ENCODE measurements around the gene ZNF770. TPM values are rescaled to one million over a fixed set of nuclear protein-coding genes. Genes with fewer than 3 reads are reported as not detected.

ZNF770 gene
- total and polyA plus RNA-seq, 2 donors (not counting 3 experiments of a cell fraction or from before 2014, with no cell fraction given), result 6.4 to 30.3 TPM

DNA sequence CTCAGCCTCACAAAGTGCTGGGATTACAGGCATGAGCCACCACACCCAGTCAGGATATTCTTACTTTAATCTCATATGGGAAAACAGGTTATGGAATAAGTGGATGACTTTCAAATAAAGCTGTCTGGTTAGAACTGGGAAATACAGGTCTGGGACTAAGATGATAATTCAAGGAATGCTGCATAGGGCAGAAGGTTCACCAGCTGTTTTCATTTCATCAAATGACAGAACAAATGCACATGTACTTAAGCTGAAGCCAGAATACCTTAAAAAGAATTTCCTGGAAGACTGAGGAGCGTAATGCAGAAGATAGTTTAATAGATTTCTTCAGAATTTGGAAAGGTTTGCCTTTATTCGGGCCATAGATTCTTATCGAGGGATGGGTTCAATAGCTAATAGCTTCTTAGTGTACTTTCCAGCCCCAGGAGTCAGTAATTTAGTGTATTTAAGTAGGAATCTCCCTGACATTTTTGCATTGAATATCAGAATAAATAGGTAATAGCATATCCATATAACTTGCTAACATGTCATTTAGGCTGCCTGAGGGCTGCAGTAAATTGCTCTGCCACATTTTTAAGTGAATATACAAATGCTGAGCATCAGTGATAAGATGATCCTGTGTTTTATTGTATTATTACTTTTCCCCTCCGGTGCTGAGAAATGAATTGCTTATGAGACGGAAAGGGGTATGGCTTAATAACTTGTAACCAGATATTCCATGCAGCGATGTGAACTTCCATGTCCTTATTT, 40.3 kb upstream of the ZNF770 start:
- DNase-seq (ENCODE audit: low read depth, low spot score), result no peak
- BruUV-seq (replicated peaks), result no TSS peak
- ChIA-PET CTCF (no interaction called here), POLR2A (no interaction called here)
- H3K79me2 ChIP-seq (ENCODE audit: control insufficient read depth, insufficient read depth, low read length), result no peaks in the 10 kb centered on the region
- H3K9me1 ChIP-seq (replicated peaks; ENCODE audit: control insufficient read depth, extremely low read depth, insufficient read depth, low read length), result no peaks in the 10 kb centered on the region
- FAIRE-seq, result no peak
- no peaks in the 10 kb centered on the region for H3K4me1 ChIP-seq (ENCODE audit: control insufficient read depth, extremely low read depth, insufficient read depth, low read length)
- H3K36me3 ChIP-seq (ENCODE audit: control insufficient read depth in 2 of 2, extremely low read depth in 1 of 2, insufficient read depth in 2 of 2, low read length in 2 of 2), result no peaks in the 10 kb centered on the region
- H3K27me3 ChIP-seq (ENCODE audit: control insufficient read depth in 2 of 2, insufficient read depth in 2 of 2, low read length in 2 of 2), result no peaks in the 10 kb centered on the region
- no peak overlapping the region for H3K4me3 ChIP-seq (replicated peaks in 1 of 3; ENCODE audit: insufficient read depth in 1 of 3, low read depth in 1 of 3, low read length in 3 of 3)
- no peak overlapping the region for H3K4me2 ChIP-seq (ENCODE audit: insufficient read depth, low read length)
- H3K27ac ChIP-seq (ENCODE audit: insufficient read depth, low read depth, low read length), result no peak overlapping the region
- intact Hi-C loops (cut with micrococcal nuclease), result no loop called here
- H3K9me3 ChIP-seq (replicated peaks; ENCODE audit: control insufficient read depth, insufficient read depth, low read length), result no peaks in the 10 kb centered on the region
- no peaks in the 10 kb centered on the region for H4K20me1 ChIP-seq (replicated peaks; ENCODE audit: control insufficient read depth, extremely low read depth, insufficient read depth, low read length)
- no peak overlapping the region for H3K9ac ChIP-seq (replicated peaks; ENCODE audit: extremely low read depth, insufficient read depth, low read length)
- H2AFZ ChIP-seq (ENCODE audit: low read depth, low read length), result no peak overlapping the region
- TF ChIP-seq GATA2 (IDR thresholded peaks at IDR 0.05; ENCODE audit: insufficient read depth, insufficient read length, low read depth, low read length), result no peak
- no peak for TF ChIP-seq POLR2A (IDR thresholded peaks at IDR 0.05; ENCODE audit: low read depth, low read length)
- TF ChIP-seq, protein P1, sequence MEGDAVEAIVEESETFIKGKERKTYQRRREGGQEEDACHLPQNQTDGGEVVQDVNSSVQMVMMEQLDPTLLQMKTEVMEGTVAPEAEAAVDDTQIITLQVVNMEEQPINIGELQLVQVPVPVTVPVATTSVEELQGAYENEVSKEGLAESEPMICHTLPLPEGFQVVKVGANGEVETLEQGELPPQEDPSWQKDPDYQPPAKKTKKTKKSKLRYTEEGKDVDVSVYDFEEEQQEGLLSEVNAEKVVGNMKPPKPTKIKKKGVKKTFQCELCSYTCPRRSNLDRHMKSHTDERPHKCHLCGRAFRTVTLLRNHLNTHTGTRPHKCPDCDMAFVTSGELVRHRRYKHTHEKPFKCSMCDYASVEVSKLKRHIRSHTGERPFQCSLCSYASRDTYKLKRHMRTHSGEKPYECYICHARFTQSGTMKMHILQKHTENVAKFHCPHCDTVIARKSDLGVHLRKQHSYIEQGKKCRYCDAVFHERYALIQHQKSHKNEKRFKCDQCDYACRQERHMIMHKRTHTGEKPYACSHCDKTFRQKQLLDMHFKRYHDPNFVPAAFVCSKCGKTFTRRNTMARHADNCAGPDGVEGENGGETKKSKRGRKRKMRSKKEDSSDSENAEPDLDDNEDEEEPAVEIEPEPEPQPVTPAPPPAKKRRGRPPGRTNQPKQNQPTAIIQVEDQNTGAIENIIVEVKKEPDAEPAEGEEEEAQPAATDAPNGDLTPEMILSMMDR (IDR thresholded peaks at IDR 0.05; ENCODE audit: extremely low read depth in 1 of 2, insufficient read depth in 1 of 2, low read depth in 1 of 2, low read length in 2 of 2), result no peak
- dilution Hi-C loops (cut with MboI; ENCODE audit: extremely low pct_ligation_motif_present, low sequenced_read_pairs), result no loop called here

DNA sequence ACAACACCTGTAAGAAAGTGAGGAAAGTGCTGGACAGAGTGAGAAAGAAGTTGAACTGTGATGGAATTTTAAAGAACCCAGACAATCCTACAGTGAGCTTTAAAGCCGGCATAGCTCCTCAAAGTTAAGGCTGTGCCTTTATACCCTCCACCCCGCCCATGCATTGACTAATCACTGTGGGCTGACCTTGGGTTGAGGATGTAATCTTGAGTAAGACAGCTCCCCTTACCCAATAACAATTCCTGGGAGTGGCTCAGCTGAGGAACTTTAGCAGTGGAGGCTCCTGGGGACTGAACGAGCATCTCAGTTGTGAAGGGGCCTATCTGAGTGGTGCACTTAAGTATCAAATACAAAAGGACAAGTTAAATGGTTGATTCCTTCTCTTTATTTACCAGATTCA, 35.7 kb upstream of the ZNF770 start:
- CTCF ChIA-PET, result interaction anchor here (1.3 kb wide), 1 partner anchor 10 kb away, joined by 6 read pairs; no protein-coding TSS in a partner anchor
- FAIRE-seq (no peak), DNase-seq (ENCODE audit: low read depth, low spot score) (no peak)
- dilution Hi-C loops (cut with MboI; ENCODE audit: extremely low pct_ligation_motif_present, low sequenced_read_pairs), result no loop called here
- Histone ChIP-seq H3K27me3 (ENCODE audit: control insufficient read depth in 2 of 2, insufficient read depth in 2 of 2, low read length in 2 of 2) (no peaks in the 10 kb centered on the region), H3K36me3 (ENCODE audit: control insufficient read depth in 2 of 2, extremely low read depth in 1 of 2, insufficient read depth in 2 of 2, low read length in 2 of 2) (no peaks in the 10 kb centered on the region), H3K27ac (ENCODE audit: insufficient read depth, low read depth, low read length) (no peak overlapping the region), H3K9me1 (replicated peaks; ENCODE audit: control insufficient read depth, extremely low read depth, insufficient read depth, low read length) (no peaks in the 10 kb centered on the region), H3K4me2 (ENCODE audit: insufficient read depth, low read length) (no peak overlapping the region), H4K20me1 (replicated peaks; ENCODE audit: control insufficient read depth, extremely low read depth, insufficient read depth, low read length) (no peaks in the 10 kb centered on the region), H3K9me3 (replicated peaks; ENCODE audit: control insufficient read depth, insufficient read depth, low read length) (no peaks in the 10 kb centered on the region), H3K4me1 (ENCODE audit: control insufficient read depth, extremely low read depth, insufficient read depth, low read length) (no peaks in the 10 kb centered on the region), H2AFZ (ENCODE audit: low read depth, low read length) (no peak overlapping the region), H3K4me3 (replicated peaks in 1 of 3; ENCODE audit: insufficient read depth in 1 of 3, low read depth in 1 of 3, low read length in 3 of 3) (no peak overlapping the region), H3K79me2 (ENCODE audit: control insufficient read depth, insufficient read depth, low read length) (no peaks in the 10 kb centered on the region), H3K9ac (replicated peaks; ENCODE audit: extremely low read depth, insufficient read depth, low read length) (no peak overlapping the region)
- intact Hi-C loops (cut with micrococcal nuclease), result no loop called here
- BruUV-seq (replicated peaks), result no TSS peak
- no peak for TF ChIP-seq GATA2 (IDR thresholded peaks at IDR 0.05; ENCODE audit: insufficient read depth, insufficient read length, low read depth, low read length)
- TF ChIP-seq, protein P2, sequence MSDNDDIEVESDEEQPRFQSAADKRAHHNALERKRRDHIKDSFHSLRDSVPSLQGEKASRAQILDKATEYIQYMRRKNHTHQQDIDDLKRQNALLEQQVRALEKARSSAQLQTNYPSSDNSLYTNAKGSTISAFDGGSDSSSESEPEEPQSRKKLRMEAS (IDR thresholded peaks at IDR 0.05; ENCODE audit: insufficient read depth, insufficient read length), result no peak
- no peak for TF ChIP-seq FOS (IDR thresholded peaks at IDR 0.05; ENCODE audit: borderline replicate concordance, insufficient read depth, low read length)
- TF ChIP-seq POLR2AphosphoS5 (IDR thresholded peaks at IDR 0.05; ENCODE audit: insufficient read depth, low read depth, low read length), result no peak
- TF ChIP-seq POLR2A (IDR thresholded peaks at IDR 0.05; ENCODE audit: low read depth, low read length), result no peak
- no peak for TF ChIP-seq JUN (IDR thresholded peaks at IDR 0.05; ENCODE audit: borderline replicate concordance, insufficient read depth, insufficient read length, low read depth)
- TF ChIP-seq MYC (IDR thresholded peaks at IDR 0.05; ENCODE audit: low read depth, low read length), result no peak
- TF ChIP-seq, protein P1 (IDR thresholded peaks at IDR 0.05; ENCODE audit: extremely low read depth in 1 of 2, insufficient read depth in 1 of 2, low read depth in 1 of 2, low read length in 2 of 2), result no peak
- no peak for TF ChIP-seq EZH2 (IDR thresholded peaks at IDR 0.05; ENCODE audit: borderline replicate concordance, low read depth, low read length, severe bottlenecking)
- POLR2A ChIA-PET, result no interaction called here
